GM18870 (cell line): ENCODE results near the gene CHIA.
"Not testable (repeated sequence)": the region's sequence is repeated elsewhere in the genome, so short reads cannot be mapped to it uniquely, and the experiment has no call there.

Source experiments
- ATAC-seq: cut with Tn5 transposase; IDR thresholded peaks from one replicate; pipeline ENCODE4 v1.9.1; 2021; ENCODE audit warnings: moderate library complexity; ENCODE audit not compliant: unreplicated experiment

CHIA gene

GRCh38 chr1:111283838-111284237, 6.8 kb upstream of the CHIA start:
- no peak for ATAC-seq

- ATAC-seq: no peak
These were observed 4.8 kb upstream of the CHIA start for GRCh38 chr1:111285879-111286278.

GRCh38 chr1:111286912-111287311, 3.7 kb upstream of the CHIA start:
- no peak for ATAC-seq

- no peak for ATAC-seq
These were observed 1.3 kb upstream of the CHIA start for GRCh38 chr1:111289371-111289770.

GRCh38 chr1:111290104-111290503, 547 bp upstream of the CHIA start:
- no peak for ATAC-seq

GRCh38 chr1:111294390-111294789, 3.7 kb downstream of the CHIA start:
- no peak for ATAC-seq

- ATAC-seq: no peak
These were observed 11.7 kb downstream of the CHIA start for GRCh38 chr1:111302374-111302773.

- ATAC-seq: no peak
These were observed 19.0 kb downstream of the CHIA start for GRCh38 chr1:111309690-111310089.

- no peak for ATAC-seq
These were observed 27.9 kb downstream of the CHIA start for GRCh38 chr1:111318523-111318922.

- no peak for ATAC-seq
These were observed 29.6 kb downstream of the CHIA start for GRCh38 chr1:111320066-111320879.

GRCh38 chr1:111323231-111323630, 32.6 kb downstream of the CHIA start:
- ATAC-seq: no peak

- peak; percentile 83 for ATAC-seq
These were observed 41.5 kb downstream of the CHIA start for GRCh38 chr1:111332190-111332589.

GRCh38 chr1:111334169-111334568, 43.5 kb downstream of the CHIA start:
- ATAC-seq: no peak

- ATAC-seq: not testable (repeated sequence)
These were observed 44.7 kb downstream of the CHIA start for GRCh38 chr1:111335214-111335877.

GRCh38 chr1:111338849-111339248, 48.2 kb downstream of the CHIA start:
- ATAC-seq: not testable (repeated sequence)

GRCh38 chr1:111346089-111346885, 55.6 kb downstream of the CHIA start:
- ATAC-seq: peak; percentile 83

- ATAC-seq: no peak
These were observed 56.4 kb downstream of the CHIA start for GRCh38 chr1:111347026-111347425.

- no peak for ATAC-seq
These were observed 61.0 kb downstream of the CHIA start for GRCh38 chr1:111351700-111352099.

GRCh38 chr1:111354584-111354983, 63.9 kb downstream of the CHIA start:
- ATAC-seq: no peak

GRCh38 chr1:111358964-111359363, 68.3 kb downstream of the CHIA start:
- no peak for ATAC-seq

GRCh38 chr1:111359376-111359775, 68.7 kb downstream of the CHIA start:
- no peak for ATAC-seq

- ATAC-seq: not testable (repeated sequence)
These were observed 69.6 kb downstream of the CHIA start for GRCh38 chr1:111360257-111360656.
